Effector CD8-positive, alpha-beta T cell (primary cell): ENCODE data around the gene PRKG1.
"Not testable (repeated sequence)": the region's sequence is repeated elsewhere in the genome, so short reads cannot be mapped to it uniquely, and the experiment has no call there.

Experiments used
- DNase-seq: peaks from one replicate; lab custom pipeline; 2025; lab: John Stamatoyannopoulos, UW

Gene PRKG1

DNA sequence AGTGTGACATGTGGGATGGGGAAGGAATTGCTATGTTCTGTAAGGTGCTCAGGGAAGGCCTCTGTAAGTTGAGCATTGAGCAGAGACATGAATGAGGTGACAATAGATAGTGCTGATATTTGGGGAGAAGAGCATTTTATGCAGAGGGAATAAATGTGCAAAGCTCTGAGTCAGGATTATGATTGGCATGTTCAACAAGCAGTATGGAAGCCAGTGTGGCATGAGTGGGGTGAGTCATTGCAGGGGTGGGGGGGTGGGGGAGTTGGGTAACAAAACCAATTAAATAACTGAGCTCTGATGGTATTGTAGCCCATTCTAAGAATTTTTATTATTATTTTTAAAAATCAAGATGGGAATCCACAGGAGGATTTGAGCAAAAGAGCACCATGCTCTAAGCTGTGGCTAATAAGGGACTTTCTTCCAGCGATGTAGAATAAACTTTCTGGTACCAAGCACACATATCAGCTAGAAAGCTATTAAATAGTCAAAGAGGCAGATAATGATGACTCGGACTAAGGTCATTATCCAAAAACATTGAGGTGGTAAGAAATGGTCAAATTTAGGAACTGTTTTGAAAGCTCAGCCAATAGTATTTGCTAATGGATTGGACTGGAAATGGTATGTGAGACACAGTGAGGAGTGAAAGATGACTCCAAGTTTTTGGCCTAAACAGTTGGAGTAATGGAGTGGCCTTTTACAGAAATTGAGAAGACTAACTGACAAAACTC, 96.4 kb downstream of the PRKG1 start:
- no peak for DNase-seq

DNA sequence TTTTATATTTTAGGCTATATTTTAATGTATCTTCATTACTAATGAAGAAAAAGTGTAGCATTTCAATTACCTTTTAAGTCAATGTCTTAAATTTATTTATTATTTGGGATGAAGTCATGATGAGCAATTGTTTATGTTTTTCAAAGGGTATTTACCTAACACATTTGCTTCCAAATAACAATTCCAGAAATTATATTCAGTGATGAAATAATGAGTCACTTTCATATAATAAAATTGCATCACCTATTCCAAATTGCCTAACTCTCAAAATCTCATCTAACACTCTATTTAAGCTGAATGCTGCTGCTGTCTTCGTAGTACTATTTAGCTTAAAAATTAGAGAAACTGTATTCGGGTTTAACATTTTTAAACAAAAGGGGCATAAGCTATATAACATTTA, 97.7 kb downstream of the PRKG1 start:
- no peak for DNase-seq

DNA sequence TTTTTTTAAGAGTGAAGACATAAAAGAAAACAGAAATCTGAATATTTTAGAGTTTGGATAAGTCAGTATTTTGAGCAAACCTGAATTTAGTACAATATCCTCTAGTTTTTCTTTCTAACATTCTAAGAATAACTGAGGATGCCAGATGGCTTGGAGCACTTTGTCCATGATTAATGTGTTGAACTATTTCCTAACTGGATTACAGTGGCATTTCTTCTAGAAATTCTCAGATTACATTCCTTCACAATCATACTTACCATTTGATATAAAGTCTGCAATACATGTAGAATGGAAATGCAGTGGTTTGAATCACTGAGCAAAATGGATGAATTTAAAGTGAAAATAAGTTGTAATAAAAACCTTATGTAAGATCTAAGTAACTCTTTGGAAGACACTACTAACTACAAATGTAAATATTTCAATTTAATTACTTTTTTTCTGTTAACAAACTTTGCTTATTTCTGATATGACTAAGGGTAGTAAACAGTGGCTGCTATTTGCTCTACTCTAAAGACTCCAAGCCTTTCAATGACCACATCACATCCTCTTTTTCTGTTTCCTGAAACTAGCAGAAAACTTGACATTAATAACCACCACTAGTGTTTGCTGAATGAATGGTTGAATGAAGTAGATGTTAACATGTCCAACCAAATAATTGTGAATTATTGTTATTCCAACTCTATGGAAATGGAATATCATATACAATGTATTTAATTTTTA, 102.8 kb downstream of the PRKG1 start:
- no peak for DNase-seq

DNA sequence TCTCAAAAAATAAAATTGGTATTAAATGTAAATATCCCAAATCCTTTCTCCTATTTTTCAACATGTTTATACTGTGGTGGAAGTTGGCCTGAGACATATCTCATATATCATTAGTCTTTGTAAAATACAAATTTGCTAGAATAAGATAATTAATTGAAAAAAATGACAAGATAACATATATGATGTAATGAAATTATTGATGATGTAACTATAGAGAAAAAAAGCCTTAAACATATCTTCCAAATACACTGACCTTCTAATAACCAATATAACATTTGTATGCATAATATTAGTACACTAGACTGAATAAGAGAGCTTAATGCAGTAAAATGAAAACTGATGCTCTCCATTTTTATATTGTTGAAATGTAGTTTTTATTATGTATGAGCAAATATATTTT, 104.3 kb downstream of the PRKG1 start:
- DNase-seq = no peak

DNA sequence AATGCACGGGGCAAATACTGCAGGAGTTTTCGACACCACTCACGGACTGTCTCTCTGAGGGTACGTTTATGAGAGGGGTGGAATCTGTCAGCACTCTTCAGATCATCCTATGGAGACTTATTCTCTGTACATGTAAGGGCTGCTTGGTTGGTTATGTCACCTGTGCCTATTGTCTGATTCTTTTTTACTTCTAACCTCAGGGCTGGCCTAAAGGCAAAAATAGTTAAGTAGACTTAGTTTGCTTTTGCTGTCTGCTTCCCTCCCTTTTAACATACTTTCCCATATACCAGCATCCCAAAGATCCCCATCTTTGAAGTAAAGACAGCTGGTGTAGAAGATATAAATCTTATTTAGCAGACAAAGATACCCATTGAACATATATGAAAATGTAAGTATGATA, 105.9 kb downstream of the PRKG1 start:
- no peak for DNase-seq

DNA sequence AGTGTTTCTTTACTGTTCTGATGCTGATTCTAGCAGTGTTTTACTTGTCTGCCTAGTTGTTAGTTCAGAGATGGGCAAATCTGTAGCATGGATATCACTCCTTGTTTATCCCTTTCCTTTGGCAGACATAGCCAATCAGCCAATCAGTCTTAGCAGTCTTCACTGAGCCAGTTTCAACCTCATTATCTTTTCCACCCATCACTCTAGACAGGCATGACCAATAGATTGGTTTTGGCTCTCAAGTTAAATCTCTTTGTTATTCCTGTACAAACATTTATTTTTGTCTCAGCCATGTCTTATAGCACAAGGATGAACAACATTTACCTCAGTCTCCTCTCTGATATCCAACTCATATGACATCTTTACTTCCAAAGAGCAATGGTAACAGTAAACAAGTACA, 109.5 kb downstream of the PRKG1 start:
- no peak for DNase-seq

DNA sequence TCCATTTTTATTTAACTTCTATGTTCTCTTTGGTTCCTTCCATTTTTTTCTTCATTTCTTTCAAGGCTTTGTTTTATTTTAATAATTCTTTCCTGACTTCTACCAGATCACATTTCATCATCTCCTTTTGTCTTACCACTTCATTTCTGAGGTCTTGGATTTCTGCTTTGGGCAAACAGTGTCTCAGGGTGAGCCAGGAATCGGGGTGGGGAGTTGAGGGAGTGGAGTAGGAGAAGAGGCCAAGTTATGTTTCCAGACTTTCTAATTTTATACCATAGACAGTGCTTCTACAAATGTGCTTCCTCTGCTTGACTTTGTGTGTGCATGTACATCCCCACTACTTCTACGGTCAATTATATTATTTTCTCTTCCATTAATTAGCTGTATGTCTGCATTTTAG, 112.1 kb downstream of the PRKG1 start:
- no peak for DNase-seq

DNA sequence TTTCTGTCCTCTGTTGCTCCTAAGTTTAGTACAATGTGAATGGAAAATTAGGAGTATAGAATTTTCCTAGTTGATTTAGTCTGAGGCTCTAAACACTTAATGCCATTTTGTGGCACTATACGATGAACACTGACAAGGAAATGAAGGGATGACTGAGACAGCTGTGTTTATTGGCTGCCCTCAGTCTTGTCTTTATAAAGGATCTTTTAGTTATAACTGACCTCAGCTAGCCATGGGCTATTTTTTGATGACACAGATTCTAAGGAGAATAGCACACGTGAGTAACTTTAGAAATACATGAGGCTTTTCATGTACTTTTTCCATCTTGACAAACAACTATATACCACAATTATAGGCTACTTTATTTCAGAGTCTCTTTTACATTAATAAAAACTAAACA, 113.7 kb downstream of the PRKG1 start:
- no peak for DNase-seq

DNA sequence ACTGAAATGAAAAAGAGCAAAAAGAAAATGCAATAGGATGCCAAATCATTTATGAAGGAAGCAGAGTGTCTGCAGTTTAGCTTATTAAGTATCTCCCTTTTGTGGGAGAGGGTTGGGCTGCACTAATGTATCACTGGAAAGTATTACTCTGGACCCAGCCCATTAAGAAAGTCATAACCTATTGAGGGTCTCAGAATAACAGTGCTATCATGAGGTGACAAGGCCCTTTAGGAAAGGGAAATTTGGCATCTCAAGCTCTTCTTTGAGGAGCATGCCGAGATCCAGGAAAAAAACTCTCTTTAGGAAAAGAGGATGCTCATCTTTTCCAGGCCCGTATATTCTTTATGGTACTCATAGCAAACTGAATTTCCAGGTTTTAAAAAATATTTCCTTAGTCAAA, 114.6 kb downstream of the PRKG1 start:
- no peak for DNase-seq

DNA sequence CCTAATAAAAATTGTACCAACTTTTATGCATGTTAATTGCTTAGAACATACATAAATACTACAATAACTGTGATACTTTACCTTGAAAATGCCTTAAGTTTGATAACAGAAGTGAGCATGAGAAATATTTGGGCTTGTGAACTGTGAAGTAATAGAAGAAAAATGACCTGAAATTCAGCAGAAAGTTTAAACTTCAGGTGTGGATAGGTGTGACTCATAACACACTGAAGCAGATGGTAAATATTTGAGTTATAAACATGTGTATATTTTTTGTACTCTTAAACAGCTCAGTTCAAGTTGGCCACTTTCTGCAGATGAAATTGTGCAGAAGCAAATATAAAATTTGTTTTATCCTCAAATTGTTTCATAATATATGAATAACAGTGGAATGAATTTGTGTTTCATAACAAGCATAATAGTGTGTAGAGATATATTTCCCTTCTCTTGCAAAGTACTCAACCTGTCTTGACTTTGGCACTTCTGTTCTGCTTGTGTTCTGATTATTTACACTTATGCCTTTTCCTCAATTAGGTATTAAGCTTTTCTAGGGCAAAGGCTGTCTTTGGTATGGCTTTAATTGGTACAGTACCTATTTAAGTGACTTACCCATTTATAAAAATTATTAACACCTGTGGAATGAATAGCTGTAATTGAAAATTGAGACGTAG, 122.4 kb downstream of the PRKG1 start:
- no peak for DNase-seq

DNA sequence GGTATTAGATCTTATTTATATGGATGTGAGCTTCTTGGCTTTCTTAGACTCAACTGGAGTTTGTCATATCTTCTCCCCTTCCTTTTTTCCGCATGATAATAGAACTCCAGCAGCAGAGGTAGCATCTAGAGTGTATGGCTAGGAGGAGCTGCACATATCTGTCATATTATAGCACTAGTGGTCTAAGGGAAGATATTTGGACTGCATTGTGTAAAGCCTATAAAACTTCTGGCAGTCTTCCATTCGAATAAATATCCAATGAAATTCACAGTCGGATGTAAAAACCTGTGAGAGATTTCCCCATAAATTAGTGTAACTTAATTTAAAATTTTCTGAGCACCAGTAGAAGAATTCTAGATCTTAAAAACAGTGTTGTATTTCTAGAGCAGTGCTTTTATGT, 123.9 kb downstream of the PRKG1 start:
- DNase-seq = no peak

DNA sequence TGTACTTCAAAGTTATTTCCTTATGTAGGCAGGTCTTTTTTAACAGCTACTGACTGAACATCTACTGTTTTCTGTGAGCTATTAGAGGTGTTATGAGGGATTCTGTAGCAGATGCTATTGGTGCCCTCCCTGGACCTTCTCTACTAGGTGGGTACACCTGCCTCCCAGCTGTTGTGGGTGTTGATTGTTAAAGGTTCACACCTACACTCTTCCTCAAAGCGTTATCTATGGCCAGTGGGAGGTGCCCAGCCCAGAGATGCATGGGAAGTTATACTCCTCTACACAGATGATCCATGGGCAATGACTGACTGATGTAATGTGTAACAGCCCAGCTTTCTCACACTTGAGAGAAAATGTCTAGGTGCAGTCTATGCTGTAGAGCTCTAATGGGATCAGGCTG, 127.7 kb downstream of the PRKG1 start:
- DNase-seq = no peak

DNA sequence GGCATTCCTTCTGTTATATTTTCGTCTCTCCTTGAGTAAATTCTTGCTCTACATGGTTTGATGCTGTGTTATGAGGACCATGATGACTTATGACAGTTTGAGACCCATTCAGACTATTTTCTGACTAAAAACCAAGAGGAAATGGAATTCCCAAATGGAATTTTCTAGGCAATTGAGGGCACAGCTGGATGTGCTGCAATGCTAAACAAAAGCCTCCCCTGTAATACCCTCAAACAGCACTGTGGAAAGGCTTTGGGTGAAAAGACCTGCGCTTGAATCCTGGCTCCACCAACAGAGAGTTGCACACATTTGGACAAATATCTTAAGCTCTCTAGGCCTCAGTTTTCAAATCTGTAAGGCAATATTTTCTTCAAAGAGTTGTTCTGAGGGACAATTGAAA, 129.1 kb downstream of the PRKG1 start:
- no peak for DNase-seq

DNA sequence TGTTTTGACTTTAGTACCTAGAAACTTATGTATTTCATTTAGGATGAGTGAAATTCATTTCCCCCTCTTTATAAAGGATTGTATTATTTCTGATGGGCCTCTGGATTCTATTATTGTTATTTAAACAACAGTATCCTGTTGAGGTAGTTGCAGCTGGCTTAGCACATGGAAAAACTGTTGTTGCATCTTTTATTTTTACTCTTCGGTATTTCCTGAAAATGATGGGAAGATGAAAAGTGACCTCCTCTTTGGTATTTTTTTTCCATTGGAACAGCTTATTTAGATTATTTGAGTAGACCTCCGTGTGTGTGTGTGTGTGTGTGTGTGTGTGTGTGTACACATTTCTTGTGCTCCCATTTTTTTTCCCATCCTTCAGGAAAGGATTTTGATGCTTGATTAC, 129.8 kb downstream of the PRKG1 start:
- no peak for DNase-seq

DNA sequence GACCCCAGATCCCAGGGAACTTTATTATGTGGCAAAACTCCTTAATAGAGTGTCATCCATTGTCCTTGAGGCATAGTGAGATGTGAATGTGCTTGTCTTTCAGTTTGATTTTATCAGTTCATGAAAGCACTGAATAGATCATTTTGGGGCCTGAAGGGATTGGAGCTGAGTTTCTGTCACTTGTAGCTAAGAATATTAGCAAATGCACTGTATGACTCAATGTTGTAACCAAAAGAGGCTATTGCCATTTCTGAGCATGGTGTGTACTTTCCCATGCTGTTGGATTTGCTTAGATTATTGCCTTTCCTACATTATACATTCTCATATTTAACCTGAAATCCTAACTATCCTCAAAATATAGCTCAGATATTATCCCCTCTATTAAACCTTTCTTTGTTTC, 130.4 kb downstream of the PRKG1 start:
- DNase-seq = no peak

DNA sequence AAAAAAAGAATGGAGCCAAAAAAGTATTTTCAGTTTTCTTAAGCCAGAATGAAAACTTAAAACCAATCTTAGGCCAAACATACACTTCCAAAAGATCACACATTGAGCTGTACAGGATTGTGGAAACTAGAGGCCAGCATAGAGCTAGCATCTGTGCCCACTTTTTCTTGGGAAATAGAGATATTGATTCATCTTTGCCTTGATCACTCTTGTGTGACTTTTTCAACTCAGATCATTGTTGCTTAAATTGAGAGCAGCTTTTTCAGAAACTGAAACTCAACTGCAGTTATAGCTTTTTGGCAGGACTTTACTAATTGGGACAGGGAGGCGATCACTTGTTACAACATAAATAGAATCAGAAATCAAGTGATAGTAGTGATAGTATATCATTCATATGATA, 132.2 kb downstream of the PRKG1 start:
- DNase-seq = no peak

DNA sequence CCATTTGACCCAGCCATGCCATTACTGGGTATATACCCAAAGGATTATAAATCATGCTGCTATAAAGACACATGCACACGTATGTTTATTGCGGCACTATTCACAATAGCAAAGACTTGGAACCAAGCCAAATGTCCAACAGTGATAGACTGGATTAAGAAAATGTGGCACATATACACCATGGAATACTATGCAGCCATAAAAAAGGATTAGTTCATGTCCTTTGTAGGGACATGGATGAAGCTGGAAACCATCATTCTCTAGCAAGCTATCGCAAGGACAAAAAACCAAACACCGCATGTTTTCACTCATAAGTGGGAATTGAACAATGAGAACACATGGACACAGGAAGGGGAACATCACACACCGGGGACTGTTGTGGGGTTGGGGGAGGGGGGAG, 138.7 kb downstream of the PRKG1 start:
- DNase-seq = not testable (repeated sequence)

DNA sequence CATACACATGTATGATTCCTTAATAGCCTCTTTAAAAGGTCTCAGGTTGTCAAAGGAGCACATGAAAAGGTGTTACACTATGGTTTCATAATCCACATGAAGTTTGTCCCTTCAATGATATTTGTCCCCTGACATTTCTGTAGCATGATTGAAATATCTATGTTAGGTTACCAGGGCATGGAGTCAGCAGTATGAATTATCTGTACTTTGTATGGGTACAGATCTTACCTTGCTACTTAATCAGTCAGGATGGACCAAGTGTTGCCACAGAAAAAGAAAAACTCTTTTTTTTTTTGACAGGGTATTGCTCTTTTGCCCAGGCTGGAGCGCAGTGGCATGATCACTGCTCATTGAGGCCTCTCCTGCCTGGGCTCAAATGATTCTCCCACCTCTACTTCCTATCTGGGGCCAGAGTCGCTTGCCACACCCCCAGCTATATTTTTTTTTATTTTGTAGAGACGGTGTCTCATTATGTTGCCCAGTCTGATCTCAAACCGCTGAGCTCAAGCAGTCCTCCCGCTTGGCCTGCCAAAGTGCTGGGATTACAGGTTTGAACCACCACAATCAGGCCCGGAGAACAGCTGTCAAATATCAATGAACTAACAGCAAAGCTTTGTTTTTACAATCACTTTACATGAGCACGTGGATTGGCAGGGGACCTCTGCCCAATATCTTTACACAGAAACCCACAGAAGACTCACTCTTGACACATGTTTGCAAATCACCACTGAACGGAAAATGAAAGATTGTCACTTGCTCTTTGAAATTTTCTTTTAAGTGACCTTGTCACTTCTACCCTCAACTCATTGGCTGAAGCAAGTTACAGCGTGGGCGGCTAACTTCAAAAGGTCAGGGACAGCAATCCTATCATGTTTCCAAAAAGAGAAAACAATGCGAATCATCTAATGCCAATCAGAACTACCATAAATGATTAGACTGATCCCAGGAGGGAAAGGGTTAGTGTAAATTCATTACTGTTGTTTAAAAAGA, 140.2 kb downstream of the PRKG1 start:
- no peak for DNase-seq

DNA sequence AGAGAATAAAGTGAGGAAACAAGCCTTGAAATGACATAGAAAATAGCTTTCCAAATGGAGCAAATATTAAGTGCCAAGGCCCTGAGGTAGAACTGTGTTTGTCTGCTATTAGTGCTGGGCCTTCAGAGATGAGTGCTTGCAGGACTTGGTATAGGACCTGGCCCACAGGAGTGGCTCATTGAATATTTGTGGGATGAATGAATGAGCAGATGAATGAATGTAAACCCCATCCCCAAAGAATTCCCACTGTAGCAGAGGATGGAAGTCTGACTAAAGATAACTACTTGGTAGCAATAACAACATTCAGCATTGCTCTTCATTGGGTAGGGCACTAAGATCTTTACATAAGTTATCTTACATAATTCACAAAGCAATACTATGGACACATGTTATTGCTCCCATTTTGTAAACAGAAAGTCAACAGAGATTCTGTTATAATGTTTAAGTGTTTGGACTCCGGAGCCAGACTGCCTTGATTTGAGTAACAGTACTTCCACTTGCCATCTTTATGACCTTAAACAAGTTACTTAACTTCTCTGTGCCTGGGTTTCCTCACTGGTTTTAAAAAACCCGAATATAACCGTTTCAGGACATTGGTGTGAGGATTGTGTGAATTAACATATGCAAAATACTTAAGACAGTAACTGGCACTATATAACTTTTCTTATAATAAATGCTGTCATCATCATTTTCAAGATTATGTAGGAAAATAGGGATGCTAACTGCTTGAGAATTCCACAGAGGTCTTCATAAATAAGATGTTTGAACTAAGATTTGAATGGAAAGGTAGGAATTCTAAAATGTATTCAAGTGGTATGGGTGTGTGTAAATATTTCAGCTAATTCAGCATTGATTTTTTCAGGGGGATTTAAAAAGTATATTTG, 141.9 kb downstream of the PRKG1 start:
- no peak for DNase-seq

DNA sequence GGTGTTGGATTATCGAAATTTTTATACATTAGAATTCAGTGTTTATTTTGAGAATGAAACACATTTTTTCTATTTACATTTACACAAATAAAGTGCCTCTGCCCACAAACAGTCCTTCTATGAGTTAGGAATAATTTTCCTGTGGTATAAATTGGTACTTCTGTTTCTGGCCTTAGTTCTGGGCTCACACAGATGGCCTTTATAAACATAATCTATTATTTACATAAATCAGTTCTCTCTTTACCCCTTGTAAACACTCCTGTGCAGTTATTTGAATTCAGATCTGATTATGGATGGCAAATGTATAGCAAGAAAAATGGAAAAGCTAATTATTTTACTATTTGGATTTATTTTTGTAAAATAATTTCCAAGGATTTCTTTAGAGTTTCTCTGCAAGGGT, 143.2 kb downstream of the PRKG1 start:
- no peak for DNase-seq

DNA sequence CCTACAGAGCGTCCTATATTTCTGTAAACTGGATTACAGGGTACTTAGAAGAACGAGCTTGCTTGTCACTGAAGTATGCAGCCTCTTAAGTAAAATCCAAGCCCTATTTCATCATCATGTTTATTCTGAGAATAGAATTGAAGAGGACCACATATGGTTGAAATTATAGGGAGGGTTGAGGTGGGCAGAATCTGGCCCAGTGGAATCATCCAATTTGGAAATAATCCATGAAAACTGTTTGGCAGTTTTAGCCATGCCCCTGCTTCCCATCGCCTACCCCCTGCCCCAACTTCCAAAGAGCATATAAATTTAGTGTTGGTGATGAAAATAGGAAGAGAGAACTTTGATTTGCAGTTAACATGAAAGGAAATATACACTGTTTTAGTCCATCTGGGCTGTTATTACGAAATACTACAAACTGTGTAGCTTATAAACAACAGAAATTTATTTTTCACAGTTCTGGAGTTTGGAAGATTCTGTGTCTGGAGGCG, 150.4 kb downstream of the PRKG1 start:
- no peak for DNase-seq
